ENCODE data around the gene AMPH. TPM values are rescaled to one million over a fixed set of nuclear protein-coding genes. Genes with fewer than 3 reads are reported as not detected.

Gene AMPH
- under 1 TPM in 1 of 2 experiments, not detected in 1; 0.07 TPM for total RNA-seq

DNA sequence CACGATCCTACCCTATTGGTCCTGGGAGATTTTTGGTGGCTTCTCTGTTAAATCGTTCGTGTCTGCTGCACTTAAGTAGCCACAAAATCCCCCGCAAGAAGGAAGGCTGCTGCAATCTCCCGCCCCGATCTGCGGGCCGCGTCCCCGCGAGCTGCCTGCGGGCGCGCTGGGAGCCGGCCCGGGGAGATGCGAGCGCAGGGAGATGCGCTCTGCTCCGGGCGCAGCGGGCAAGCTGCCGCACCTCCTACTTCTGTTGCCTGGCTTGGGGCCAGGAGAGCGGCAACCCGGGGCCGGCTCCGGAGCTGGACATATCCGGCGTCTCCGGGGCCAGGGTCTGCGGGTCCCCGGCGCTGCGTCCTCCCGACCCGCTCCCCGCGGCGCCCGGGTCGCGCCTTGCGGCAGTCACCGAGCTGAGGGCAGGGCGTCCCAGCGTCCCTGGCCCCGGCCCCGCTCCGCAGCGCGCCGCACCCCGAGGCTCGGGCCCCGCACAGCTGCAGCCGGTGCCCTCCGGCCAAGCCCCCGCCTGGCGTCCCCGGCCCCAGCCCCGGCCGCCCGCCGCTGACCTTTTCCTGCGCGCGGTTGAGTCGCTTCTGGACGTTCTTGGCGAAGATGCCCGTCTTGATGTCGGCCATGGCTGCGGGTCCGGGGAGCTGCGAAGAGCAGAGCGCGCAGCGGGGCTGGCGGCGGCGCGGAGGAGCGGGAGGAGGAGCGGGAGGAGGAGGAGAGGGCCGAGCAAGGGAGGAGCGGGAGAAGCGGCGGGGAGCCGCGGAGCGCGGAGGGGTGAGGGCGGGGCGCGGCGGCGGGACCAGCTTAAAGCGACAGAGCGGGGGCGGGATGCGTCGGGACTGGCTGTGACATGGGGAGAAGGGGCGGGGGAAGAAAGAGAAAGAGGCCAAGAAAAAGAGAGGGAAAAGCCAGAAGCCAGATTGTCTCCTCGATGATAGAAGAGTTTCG, at the start of gene AMPH:
AMPH (minus strand) TSS at position 654 of the 954 bp plus-strand sequence; CDS start at position 632, 22 bp downstream.
- Mint-ChIP-seq H3K9me3 (no peaks in the 10 kb centered on the region), H3K36me3 (ENCODE audit: low read depth) (no peaks in the 10 kb centered on the region), H3K4me1 (ENCODE audit: low read depth) (peaks cover 11% of the 10 kb centered on the region), H3K27ac (no peak within 1 kb of the TSS), H3K4me3 (peak within 1 kb of the TSS; percentile 64), H3K27me3 (ENCODE audit: low read depth) (peaks cover 45% of the 10 kb centered on the region)
- CTCF ChIA-PET: interaction anchor here (0.7 to 2.0 kb wide), 5 partner anchors 10 to 232 kb away, joined by 3 to 11 read pairs (median 3); no protein-coding TSS in a partner anchor
- peak; percentile 31 for DNase-seq
- intact Hi-C loops (cut with micrococcal nuclease): no loop called here

DNA sequence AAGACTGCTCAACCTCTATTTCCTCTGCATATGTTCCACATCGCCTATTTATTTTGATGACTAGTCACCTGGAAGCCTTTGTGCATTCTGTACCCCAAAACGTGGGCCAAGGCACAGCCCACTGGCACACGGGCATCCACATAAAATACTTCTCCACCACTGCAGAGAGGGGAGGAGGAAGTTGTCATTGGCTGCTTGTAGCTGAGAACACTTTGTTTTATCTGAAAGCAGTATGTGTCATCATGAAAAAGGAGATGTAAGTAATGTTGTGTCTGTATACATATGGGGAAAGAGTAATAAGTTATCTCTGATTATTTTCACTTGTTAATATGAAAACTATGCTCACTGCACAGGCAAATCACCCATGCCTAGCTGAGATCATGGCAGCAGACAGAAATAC, 48.2 kb upstream of the AMPH start:
- no peak overlapping the region for H3K4me3 Mint-ChIP-seq
- CTCF ChIA-PET: interaction anchor here (0.6 to 0.9 kb wide), 2 partner anchors 52 to 266 kb away, joined by 3 to 4 read pairs; no protein-coding TSS in a partner anchor
- intact Hi-C loops (cut with micrococcal nuclease): no loop called here
- no peaks in the 10 kb centered on the region for H3K27me3 Mint-ChIP-seq (ENCODE audit: low read depth)
- H3K27ac Mint-ChIP-seq: no peak overlapping the region
- no peaks in the 10 kb centered on the region for H3K4me1 Mint-ChIP-seq (ENCODE audit: low read depth)
- DNase-seq: no peak
- H3K9me3 Mint-ChIP-seq: no peaks in the 10 kb centered on the region
- no peaks in the 10 kb centered on the region for H3K36me3 Mint-ChIP-seq (ENCODE audit: low read depth)

DNA sequence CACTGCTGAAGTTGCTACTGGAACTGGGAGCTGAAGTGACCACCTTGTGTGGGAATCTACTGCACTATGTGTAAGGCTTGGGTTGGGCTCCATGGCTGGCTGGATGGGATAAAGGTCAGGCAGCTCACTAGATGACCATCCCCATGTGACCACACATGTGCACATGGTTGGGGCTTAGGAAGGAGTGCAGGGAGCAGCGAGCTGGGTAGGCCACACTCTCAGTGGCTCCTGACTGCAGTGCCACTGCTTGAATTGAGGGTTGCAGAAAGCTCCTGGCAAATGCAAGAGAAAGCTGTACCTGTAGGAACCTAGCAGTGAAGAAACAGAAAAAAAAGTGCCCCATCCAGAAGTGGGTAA, 47.5 kb upstream of the AMPH start:
- DNase-seq: no peak
- CTCF ChIA-PET: interaction anchor here (0.9 kb wide), 1 partner anchor 265 kb away, joined by 3 read pairs; no protein-coding TSS in a partner anchor
- no peak overlapping the region for H3K27ac Mint-ChIP-seq
- no peaks in the 10 kb centered on the region for H3K4me1 Mint-ChIP-seq (ENCODE audit: low read depth)
- H3K27me3 Mint-ChIP-seq (ENCODE audit: low read depth): no peaks in the 10 kb centered on the region
- intact Hi-C loops (cut with micrococcal nuclease): no loop called here
- H3K36me3 Mint-ChIP-seq (ENCODE audit: low read depth): no peaks in the 10 kb centered on the region
- H3K9me3 Mint-ChIP-seq: no peaks in the 10 kb centered on the region
- H3K4me3 Mint-ChIP-seq: no peak overlapping the region

DNA sequence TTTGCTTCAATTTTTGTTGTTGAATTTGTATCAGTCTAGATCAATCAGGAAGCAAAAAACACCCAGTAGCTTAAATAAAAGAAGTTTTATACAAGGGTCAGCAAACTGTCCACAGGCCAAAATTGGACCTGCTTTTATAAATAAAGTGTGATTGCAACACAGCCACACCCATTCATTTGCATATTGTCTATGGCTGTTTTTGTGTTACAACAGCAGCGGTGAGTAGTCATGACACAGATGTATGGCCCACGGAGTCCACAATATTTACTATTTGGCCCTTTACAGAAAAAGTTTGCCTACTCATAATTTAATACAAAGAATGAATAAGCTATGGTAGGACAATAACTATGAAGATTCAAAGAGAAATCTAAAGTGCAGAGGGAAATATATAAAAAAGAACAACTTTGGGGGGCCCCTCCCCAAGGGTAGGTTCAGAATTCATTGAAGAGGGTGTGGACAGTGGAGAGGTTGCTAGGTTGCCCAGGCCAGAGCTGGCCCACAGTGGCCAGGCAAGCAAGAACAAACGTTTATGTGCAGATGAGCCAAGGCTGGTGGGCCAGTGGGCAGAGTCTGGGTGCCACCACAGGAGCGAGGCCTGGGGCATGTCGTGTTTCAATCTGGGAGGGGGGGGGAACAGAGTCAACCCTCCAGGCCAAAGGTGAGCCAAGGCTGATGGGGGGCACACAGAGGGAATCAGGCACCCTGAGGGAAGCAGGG, 47.0 kb upstream of the AMPH start:
- Mint-ChIP-seq H3K36me3 (ENCODE audit: low read depth) (no peaks in the 10 kb centered on the region), H3K27ac (no peak overlapping the region), H3K27me3 (ENCODE audit: low read depth) (no peaks in the 10 kb centered on the region), H3K4me3 (no peak overlapping the region), H3K9me3 (no peaks in the 10 kb centered on the region), H3K4me1 (ENCODE audit: low read depth) (no peaks in the 10 kb centered on the region)
- CTCF ChIA-PET: no interaction called here
- no peak for DNase-seq
- intact Hi-C loops (cut with micrococcal nuclease): no loop called here

DNA sequence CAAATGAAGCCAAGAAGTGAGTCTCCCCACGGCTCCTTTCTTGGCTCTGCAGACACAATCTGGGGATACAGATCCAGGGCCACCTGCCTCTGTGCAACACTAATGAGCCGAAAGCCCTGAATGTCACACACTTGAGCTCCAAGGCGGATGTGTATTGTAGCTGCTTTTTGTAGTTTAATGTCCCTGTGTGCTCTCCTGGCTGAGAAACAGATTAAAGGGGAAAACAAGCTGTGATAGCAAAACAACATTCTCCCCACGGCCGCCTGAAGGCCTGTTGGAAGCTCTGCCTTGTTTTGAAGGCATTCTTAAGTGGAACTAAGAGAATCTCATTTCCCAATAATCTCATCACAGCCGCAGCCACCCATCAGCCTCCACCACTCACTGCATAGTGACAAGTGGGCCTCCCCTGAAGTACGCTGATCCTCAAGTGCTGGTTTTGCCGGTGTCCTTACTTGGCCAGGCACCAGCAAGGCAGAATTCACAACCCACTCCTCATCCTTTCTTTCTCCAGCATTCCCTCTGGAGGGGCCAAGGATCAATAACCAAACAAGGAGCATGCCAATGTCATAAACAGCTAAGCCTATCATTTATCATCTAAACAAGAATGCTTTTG, 44.4 kb upstream of the AMPH start:
- no peak for DNase-seq
- CTCF ChIA-PET: interaction anchor here (1.3 kb wide), 1 partner anchor 15 kb away, joined by 3 read pairs; no protein-coding TSS in a partner anchor
- intact Hi-C loops (cut with micrococcal nuclease): no loop called here
- H3K9me3 Mint-ChIP-seq: no peaks in the 10 kb centered on the region
- no peaks in the 10 kb centered on the region for H3K4me1 Mint-ChIP-seq (ENCODE audit: low read depth)
- no peaks in the 10 kb centered on the region for H3K27me3 Mint-ChIP-seq (ENCODE audit: low read depth)
- no peak overlapping the region for H3K4me3 Mint-ChIP-seq
- H3K36me3 Mint-ChIP-seq (ENCODE audit: low read depth): no peaks in the 10 kb centered on the region
- H3K27ac Mint-ChIP-seq: no peak overlapping the region

DNA sequence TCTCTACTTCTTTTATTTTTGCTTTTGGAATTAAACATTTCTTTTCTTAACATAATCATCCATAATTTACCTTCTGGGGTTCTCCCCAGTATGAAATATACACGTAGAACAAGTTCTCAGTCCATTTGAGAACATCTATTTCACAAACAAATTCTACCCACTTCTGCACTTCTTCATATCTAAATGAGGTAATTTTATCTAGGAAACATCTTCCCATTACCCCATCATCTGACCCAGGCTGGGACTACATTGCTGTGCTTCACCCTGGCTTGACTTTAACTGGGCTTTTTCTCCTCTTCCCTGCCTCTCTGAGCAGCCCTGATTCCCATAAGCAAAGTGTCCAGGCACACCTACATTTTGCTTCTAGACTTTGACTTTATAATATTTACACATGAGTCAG, 43.3 kb upstream of the AMPH start:
- no peak for DNase-seq
- no peak overlapping the region for H3K4me3 Mint-ChIP-seq
- no peaks in the 10 kb centered on the region for H3K4me1 Mint-ChIP-seq (ENCODE audit: low read depth)
- H3K9me3 Mint-ChIP-seq: no peaks in the 10 kb centered on the region
- CTCF ChIA-PET: no interaction called here
- H3K36me3 Mint-ChIP-seq (ENCODE audit: low read depth): no peaks in the 10 kb centered on the region
- H3K27ac Mint-ChIP-seq: no peak overlapping the region
- intact Hi-C loops (cut with micrococcal nuclease): no loop called here
- H3K27me3 Mint-ChIP-seq (ENCODE audit: low read depth): peaks cover 4% of the 10 kb centered on the region

DNA sequence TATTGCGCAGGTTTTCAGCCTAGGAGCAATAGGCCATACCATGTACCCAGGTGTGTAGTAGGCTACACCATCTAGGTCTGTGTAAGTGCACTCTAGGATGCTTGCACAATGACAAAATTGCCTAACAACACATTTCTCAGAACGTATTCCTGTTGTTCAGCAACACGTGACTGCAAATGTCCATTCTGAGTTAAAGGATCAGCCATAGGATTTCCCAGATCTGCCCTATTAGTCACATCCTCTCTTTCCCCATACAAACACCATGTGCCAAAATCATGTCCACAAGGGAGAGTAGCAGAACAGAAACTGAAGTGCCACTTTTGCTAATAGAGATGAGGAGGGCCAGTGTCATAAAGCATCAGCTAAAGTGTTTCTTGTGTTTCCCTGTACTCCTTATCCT, 42.6 kb upstream of the AMPH start:
- Mint-ChIP-seq H3K27me3 (ENCODE audit: low read depth) (peaks cover 4% of the 10 kb centered on the region), H3K36me3 (ENCODE audit: low read depth) (no peaks in the 10 kb centered on the region), H3K4me3 (no peak overlapping the region), H3K27ac (no peak overlapping the region), H3K4me1 (ENCODE audit: low read depth) (no peaks in the 10 kb centered on the region), H3K9me3 (no peaks in the 10 kb centered on the region)
- no peak for DNase-seq
- intact Hi-C loops (cut with micrococcal nuclease): no loop called here
- CTCF ChIA-PET: interaction anchor here (1.9 kb wide), 1 partner anchor 13 kb away, joined by 5 read pairs; no protein-coding TSS in a partner anchor

DNA sequence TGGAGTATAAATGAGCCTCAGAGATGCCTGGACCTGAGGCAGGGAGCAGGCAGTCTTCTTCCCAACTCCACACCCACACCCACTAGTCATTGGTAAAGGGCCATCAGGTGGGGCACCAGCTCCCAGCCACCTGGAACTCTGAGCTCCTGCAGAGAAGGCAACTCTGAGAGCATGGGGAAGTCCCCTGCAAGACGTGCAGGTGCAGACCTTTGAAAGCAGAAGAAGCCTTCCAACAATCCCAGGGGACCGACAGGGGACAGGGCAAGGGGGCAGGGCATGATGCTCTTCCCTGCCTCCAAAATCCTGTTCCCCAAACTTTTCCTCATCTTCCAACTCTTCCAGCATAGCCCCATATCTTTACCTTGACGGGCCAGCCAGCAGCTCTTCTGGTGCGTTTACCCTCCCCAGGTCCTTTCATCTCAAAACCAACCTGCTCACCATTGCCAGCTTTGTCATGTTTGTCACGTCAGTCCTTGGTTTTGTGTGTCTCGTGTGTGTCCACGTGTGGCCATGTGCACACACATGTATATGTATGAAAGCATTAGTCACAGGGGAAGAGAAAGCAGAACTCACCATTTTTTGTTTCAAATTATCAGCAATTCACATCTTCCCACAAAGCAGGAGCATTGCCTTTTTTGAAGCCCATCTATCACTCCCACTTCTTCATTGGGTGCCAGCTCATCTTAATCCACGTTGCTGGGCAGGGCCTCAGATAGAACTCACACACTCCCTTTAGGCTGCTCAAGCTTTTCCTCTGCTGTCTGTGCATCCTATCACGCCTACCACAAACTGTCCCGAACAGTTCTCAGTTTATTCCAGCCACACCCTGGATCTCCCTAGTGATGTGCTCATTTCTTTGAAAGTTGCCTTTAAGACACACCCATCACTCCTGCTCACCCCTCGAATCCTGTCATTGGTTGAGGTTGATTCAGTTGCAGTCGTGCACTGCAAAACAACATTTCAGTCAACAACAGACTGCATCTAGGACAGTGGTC, 41.0 kb upstream of the AMPH start:
- Mint-ChIP-seq H3K4me1 (ENCODE audit: low read depth) (no peaks in the 10 kb centered on the region), H3K27ac (no peak overlapping the region), H3K27me3 (ENCODE audit: low read depth) (peaks cover 6% of the 10 kb centered on the region), H3K9me3 (no peaks in the 10 kb centered on the region), H3K36me3 (ENCODE audit: low read depth) (no peaks in the 10 kb centered on the region), H3K4me3 (no peak overlapping the region)
- CTCF ChIA-PET: interaction anchor here (1.4 to 1.9 kb wide), 2 partner anchors 12 to 273 kb away, joined by 5 read pairs; no protein-coding TSS in a partner anchor
- intact Hi-C loops (cut with micrococcal nuclease): no loop called here
- no peak for DNase-seq

DNA sequence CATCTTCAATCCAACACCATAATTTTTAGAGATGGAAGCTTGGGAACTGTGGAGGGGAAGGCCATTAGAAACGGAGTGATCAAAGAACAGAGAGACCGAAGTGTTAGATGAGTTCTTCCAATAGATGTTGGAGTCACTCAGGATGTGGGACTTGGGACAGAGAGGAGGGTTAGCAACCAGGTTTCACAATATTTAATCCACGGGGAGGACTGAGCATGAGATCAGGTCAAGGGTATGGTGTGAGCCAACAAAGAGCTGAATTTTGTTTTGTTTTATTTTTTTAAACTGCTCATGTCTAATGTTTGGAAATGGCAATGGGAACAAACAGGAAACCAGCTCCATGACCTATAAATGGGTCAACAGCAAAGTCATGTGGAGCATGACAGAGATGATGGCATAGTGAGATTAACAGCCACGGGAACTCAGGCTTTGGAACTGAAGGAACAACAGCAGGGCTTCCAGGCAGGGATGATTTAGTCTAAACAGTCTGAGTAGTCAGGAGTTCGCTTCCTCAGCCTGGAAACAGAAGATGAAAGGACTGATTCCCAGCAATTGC, 38.9 kb upstream of the AMPH start:
- DNase-seq: no peak
- Mint-ChIP-seq H3K4me3 (no peak overlapping the region), H3K27ac (no peak overlapping the region), H3K9me3 (no peaks in the 10 kb centered on the region), H3K4me1 (ENCODE audit: low read depth) (no peaks in the 10 kb centered on the region), H3K36me3 (ENCODE audit: low read depth) (no peaks in the 10 kb centered on the region), H3K27me3 (ENCODE audit: low read depth) (peaks cover 6% of the 10 kb centered on the region)
- intact Hi-C loops (cut with micrococcal nuclease): no loop called here
- CTCF ChIA-PET: interaction anchor here (0.5 kb wide), 1 partner anchor 783 kb away, joined by 5 read pairs; no protein-coding TSS in a partner anchor

DNA sequence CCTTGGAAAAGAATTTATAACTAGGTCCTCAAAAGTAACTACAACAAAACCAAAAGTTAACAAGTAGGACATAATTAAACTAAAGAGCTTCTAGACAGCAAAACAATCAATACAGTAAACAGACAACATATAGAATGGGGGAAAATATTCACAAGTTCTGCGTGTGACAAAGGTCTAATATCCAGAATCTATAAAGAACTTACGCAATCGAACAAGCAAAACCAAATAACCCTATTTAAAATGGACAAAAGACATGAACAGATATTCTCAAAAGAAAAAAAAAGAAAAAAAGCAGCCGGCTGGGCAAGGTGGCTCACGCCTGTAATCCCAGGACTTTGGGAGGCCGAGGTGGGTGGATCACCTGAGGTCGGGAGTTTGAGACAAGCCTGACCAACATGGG, 33.8 kb upstream of the AMPH start:
- peaks cover 19% of the 10 kb centered on the region for H3K27me3 Mint-ChIP-seq (ENCODE audit: low read depth)
- H3K4me3 Mint-ChIP-seq: no peak overlapping the region
- no peaks in the 10 kb centered on the region for H3K9me3 Mint-ChIP-seq
- CTCF ChIA-PET: no interaction called here
- no peaks in the 10 kb centered on the region for H3K36me3 Mint-ChIP-seq (ENCODE audit: low read depth)
- no peak for DNase-seq
- intact Hi-C loops (cut with micrococcal nuclease): loop anchor here (5.0 kb wide), 1 partner anchor 253 kb away; no protein-coding TSS in a partner anchor
- no peaks in the 10 kb centered on the region for H3K4me1 Mint-ChIP-seq (ENCODE audit: low read depth)
- no peak overlapping the region for H3K27ac Mint-ChIP-seq

Data from activated naive CD4-positive, alpha-beta T cell treated with anti-CD3 and anti-CD28 coated beads for 36 hours (primary cell).